AG08396 (cell line): ENCODE data around the gene GALNT18.

Source experiments
- DNase-seq: peaks from one replicate; pipeline ENCODE4 v3.0.0; 2012; ENCODE audit warnings: low spot score, mixed read lengths

Gene GALNT18

GRCh38 chr11:11621573-11622339, at the start of gene GALNT18:
Gene GALNT18 (minus strand): TSS chr11:11622005.
- peak; percentile 99 for DNase-seq

GRCh38 chr11:11670574-11670973, 48.8 kb upstream of the GALNT18 start:
- DNase-seq, result no peak

- DNase-seq, result no peak
These were observed 47.5 kb upstream of the GALNT18 start for GRCh38 chr11:11669233-11669846.

GRCh38 chr11:11668781-11669180, 47.0 kb upstream of the GALNT18 start:
- no peak for DNase-seq

- DNase-seq, result no peak
These were observed 46.5 kb upstream of the GALNT18 start for GRCh38 chr11:11668274-11668673.

GRCh38 chr11:11667056-11667455, 45.3 kb upstream of the GALNT18 start:
- DNase-seq, result no peak

- DNase-seq, result no peak
These were observed 43.6 kb upstream of the GALNT18 start for GRCh38 chr11:11665407-11665806.

GRCh38 chr11:11663907-11664306, 42.1 kb upstream of the GALNT18 start:
- DNase-seq, result no peak

GRCh38 chr11:11662578-11662977, 40.8 kb upstream of the GALNT18 start:
- DNase-seq, result no peak

- DNase-seq, result no peak
These were observed 39.7 kb upstream of the GALNT18 start for GRCh38 chr11:11661326-11662040.

GRCh38 chr11:11660363-11660740, 38.5 kb upstream of the GALNT18 start:
- DNase-seq, result no peak

- no peak for DNase-seq
These were observed 38.0 kb upstream of the GALNT18 start for GRCh38 chr11:11659567-11660362.

GRCh38 chr11:11657218-11657955, 35.6 kb upstream of the GALNT18 start:
- no peak for DNase-seq

GRCh38 chr11:11641581-11641980, 19.8 kb upstream of the GALNT18 start:
- no peak for DNase-seq

GRCh38 chr11:11640996-11641395, 19.2 kb upstream of the GALNT18 start:
- DNase-seq, result no peak

GRCh38 chr11:11640152-11640551, 18.3 kb upstream of the GALNT18 start:
- no peak for DNase-seq

GRCh38 chr11:11636671-11637070, 14.9 kb upstream of the GALNT18 start:
- peak; percentile 16 for DNase-seq

- DNase-seq, result no peak
These were observed 13.6 kb upstream of the GALNT18 start for GRCh38 chr11:11635443-11635842.

GRCh38 chr11:11629368-11629767, 7.6 kb upstream of the GALNT18 start:
- no peak for DNase-seq

- no peak for DNase-seq
These were observed 6.8 kb upstream of the GALNT18 start for GRCh38 chr11:11628651-11629050.

- no peak for DNase-seq
These were observed 4.3 kb upstream of the GALNT18 start for GRCh38 chr11:11626128-11626527.

GRCh38 chr11:11624926-11625325, 3.1 kb upstream of the GALNT18 start:
- no peak for DNase-seq
